HG03457 (cell line): ENCODE results near the gene EEF1G.
"Not testable (repeated sequence)": the region's sequence is repeated elsewhere in the genome, so short reads cannot be mapped to it uniquely, and the experiment has no call there.

Source experiments
- ATAC-seq: cut with Tn5 transposase; IDR thresholded peaks from one replicate; pipeline ENCODE4 v1.9.1; 2021; ENCODE audit warnings: moderate number of reproducible peaks; ENCODE audit not compliant: unreplicated experiment

EEF1G gene

GRCh38 chr11:62578541-62578940 lies 4.8 kb upstream of the EEF1G start:
- no peak for ATAC-seq

GRCh38 chr11:62577046-62577714 lies 3.5 kb upstream of the EEF1G start:
- no peak for ATAC-seq

- ATAC-seq, result no peak
These were observed 2.1 kb upstream of the EEF1G start for GRCh38 chr11:62575837-62576236.

GRCh38 chr11:62575156-62575555 lies 1.5 kb upstream of the EEF1G start:
- no peak for ATAC-seq

- ATAC-seq, result no peak
These were observed 826 bp upstream of the EEF1G start for GRCh38 chr11:62574363-62575071.

GRCh38 chr11:62573006-62573591 lies 592 bp downstream of the EEF1G start:
- ATAC-seq, result peak; percentile 2

GRCh38 chr11:62572431-62572830 lies 1.3 kb downstream of the EEF1G start:
- ATAC-seq, result no peak

- ATAC-seq, result not testable (repeated sequence)
These were observed 2.2 kb downstream of the EEF1G start for GRCh38 chr11:62571493-62571892.

GRCh38 chr11:62570903-62571302 lies 2.8 kb downstream of the EEF1G start:
- ATAC-seq, result not testable (repeated sequence)

- ATAC-seq, result no peak
These were observed 4.1 kb downstream of the EEF1G start for GRCh38 chr11:62569611-62570010.

- no peak for ATAC-seq
These were observed 6.6 kb downstream of the EEF1G start for GRCh38 chr11:62567018-62567633.

- no peak for ATAC-seq
These were observed 7.4 kb downstream of the EEF1G start for GRCh38 chr11:62566247-62566646.

- ATAC-seq, result no peak
These were observed 8.4 kb downstream of the EEF1G start for GRCh38 chr11:62565100-62565802.

- not testable (repeated sequence) for ATAC-seq
These were observed 11.9 kb downstream of the EEF1G start for GRCh38 chr11:62561677-62562230.

- no peak for ATAC-seq
These were observed 13.1 kb downstream of the EEF1G start for GRCh38 chr11:62560566-62561103.

GRCh38 chr11:62559626-62560025 lies 14.1 kb downstream of the EEF1G start:
- ATAC-seq, result not testable (repeated sequence)

GRCh38 chr11:62559204-62559603 lies 14.5 kb downstream of the EEF1G start:
- ATAC-seq, result no peak

GRCh38 chr11:62558669-62559068 lies 15.0 kb downstream of the EEF1G start:
- ATAC-seq, result no peak

- ATAC-seq, result peak; percentile 6
These were observed 16.6 kb downstream of the EEF1G start for GRCh38 chr11:62556875-62557631.
